ENCODE results near the gene BTN2A1.

BTN2A1 gene

DNA sequence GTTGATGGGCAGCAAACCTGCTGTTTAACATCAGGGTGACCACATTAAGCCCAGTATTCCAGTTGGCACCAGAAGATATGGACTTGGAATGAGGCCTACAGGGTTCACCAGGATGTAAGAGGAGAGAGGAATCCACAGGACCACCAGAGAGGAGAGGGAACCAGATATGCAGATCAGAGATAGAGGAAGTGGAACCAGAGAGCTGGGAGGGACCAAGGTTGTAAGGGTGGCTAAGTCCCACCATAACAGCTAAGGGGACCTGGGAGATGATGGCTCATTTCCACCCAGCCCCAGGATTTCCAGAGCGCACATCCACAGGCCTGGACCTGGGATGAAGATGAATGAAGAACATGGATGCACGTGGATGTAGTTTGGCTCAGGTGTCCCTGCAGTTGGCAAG, 11.1 kb downstream of the BTN2A1 start:
- no peak for DNase-seq (ENCODE audit: low spot score)

- no peak for DNase-seq (ENCODE audit: low spot score)
Observed at GRCh38 chr6:26470643-26471042, 12.9 kb downstream of the BTN2A1 start.

GRCh38 chr6:26471970-26472369, 14.2 kb downstream of the BTN2A1 start:
- no peak for DNase-seq (ENCODE audit: low spot score)

- no peak for DNase-seq (ENCODE audit: low spot score)
Observed at GRCh38 chr6:26472549-26473290, 15.0 kb downstream of the BTN2A1 start.

- no peak for DNase-seq (ENCODE audit: low spot score)
Observed at GRCh38 chr6:26473429-26473757, 15.6 kb downstream of the BTN2A1 start.

DNA sequence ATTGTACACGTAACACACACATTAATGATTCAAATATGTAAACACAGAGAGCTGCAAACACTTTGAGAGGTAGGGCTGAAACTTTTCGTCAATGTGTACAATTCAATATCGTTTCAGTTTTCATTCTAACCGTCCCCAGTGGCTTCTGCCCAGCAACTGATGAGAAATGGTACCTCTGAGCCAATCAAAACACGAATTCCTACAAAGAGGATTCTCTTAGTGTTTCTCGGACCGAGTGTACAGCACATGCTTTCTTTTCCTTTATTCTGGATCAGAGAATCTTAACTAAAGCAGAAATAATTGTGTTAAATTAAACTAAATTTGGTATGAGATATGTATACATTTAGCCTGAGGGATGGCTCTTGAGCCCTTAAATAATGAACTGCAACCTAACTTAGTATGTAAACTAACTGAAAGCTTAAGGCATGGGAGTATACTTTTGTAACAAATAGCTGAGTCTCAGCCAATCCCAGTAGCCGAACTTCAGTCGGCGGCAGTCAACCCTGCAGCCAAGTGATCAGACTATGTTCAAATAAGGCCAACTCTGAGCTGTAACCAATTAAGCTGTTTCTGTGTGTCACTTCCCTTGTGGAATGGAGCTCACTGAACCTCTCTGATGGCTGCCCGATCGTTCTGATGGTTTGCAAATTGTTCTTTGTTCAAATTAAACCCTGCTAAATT, 16.1 kb downstream of the BTN2A1 start:
- DNase-seq (ENCODE audit: low spot score): peak; percentile 74

DNA sequence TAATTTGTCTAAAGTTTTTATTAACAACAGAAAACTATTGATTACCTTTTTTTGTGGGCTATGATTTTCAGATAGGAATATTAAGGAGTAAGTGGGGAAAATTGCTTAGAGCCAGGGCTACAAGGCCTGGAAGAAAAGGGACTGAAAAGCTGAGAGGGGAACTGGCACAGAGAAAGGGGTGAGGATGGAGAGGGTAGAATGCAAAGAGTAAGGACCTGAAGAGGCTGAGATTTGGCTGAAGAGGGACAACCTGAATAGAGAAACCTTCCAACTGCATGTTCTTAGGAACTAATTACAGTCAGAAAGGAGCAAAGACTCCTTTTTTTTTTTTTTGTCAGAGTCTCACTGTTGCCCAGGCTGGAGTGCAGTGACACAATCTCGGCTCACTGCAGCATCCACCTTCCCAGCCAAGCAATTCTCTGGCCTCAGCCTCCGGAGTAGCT, 16.7 kb downstream of the BTN2A1 start:
- no peak for DNase-seq (ENCODE audit: low spot score)

GRCh38 chr6:26475823-26476729, 18.3 kb downstream of the BTN2A1 start:
- DNase-seq (ENCODE audit: low spot score): no peak

- no peak for DNase-seq (ENCODE audit: low spot score)
Observed at GRCh38 chr6:26476896-26477295, 19.1 kb downstream of the BTN2A1 start.

DNA sequence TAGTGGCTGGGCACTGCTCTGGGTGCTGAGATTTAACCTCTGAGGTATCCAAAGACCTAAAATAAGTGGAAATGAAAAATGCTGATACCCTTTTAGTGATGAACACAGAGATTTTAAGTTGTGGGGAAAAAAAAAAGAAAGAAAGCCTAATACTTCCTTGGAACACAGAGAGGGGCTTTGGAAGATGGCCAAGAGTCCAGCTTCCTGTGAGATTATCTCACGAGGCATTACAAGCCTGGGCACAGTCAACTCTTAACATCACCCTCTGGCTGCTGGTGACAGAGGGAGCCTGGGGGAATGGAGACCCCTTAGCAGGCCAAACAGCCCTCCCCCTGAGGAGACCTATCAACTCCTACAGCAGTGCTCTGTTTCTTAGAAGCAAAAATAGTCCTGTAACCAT, 19.7 kb downstream of the BTN2A1 start:
- no peak for DNase-seq (ENCODE audit: low spot score)

- no peak for DNase-seq (ENCODE audit: low spot score)
Observed at GRCh38 chr6:26478100-26478984, 20.6 kb downstream of the BTN2A1 start.

- DNase-seq (ENCODE audit: low spot score): no peak
Observed at GRCh38 chr6:26478985-26479278, 21.2 kb downstream of the BTN2A1 start.

GRCh38 chr6:26482338-26482737, 24.6 kb downstream of the BTN2A1 start:
- no peak for DNase-seq (ENCODE audit: low spot score)

GRCh38 chr6:26483727-26484126, 26.0 kb downstream of the BTN2A1 start:
- no peak for DNase-seq (ENCODE audit: low spot score)

- no peak for DNase-seq (ENCODE audit: low spot score)
Observed at GRCh38 chr6:26484161-26484560, 26.4 kb downstream of the BTN2A1 start.

DNA sequence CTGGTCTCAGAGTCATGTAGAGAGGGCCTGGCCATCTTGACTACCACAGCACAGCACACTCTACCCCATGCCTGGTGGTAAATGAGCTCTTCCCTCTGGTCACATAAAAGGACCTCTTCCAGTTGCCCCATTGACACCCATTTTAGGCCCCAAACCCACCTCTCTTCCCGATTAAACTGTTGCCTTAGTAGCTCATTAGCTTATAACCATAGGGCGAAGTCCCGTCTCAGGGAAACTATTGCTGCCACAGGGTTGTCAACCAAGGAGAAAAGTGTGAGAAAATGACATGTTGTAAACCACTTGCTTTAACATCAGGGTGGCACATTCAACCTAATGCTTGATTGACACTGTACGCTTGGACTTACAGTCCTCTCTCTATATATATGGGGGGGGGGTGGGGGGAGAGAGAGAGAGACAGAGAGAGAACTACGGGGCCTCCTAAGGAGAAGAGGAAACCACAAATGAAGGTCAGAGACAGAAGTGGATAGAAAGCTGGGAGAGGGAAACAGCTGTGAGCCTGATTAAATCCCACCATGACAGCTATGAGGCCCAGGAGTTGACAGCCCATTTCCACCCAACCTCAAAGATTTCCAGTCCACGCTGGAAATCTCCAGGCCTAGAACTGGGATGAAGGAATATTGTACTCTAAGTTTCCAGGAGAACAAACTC, 27.5 kb downstream of the BTN2A1 start:
- DNase-seq (ENCODE audit: low spot score): no peak

DNA sequence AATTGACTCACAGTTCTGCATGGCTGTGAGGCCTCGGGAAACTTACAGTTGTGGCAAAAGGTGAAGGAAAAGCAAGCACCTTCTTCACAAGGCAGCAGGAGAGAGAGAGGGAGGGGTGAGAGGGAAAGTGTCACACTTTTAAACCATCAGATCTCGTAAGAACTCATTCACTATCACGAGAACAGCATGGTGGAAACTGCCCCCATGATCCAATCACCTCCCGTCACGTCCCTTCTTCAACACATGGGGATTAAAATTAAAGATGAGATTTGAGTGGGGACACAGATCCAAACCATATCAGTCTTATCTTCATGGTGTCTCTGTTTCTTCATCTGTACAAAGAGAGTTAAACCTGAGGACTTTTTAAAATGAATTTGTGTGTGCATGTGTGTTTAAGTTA, 28.6 kb downstream of the BTN2A1 start:
- no peak for DNase-seq (ENCODE audit: low spot score)

DNA sequence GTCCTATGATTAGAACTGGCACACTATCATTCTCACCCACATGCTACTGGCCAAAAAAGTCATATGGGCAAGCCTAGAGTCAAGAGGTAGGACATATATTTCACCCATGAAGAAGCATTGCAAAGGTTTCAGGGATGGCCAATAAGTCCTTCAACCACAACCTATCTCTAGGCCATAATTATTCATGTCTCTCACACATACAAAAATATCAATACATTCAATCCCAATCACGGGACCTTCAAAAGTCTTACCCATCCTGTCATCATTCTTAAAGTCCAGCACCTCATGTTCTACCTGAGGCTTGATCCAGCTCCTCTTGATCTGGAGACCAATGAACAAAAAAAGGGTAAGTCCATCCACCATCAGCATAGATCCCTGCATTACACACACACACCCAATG, 29.7 kb downstream of the BTN2A1 start:
- DNase-seq (ENCODE audit: low spot score): no peak

- DNase-seq (ENCODE audit: low spot score): no peak
Observed at GRCh38 chr6:26489996-26490964, 32.5 kb downstream of the BTN2A1 start.

- DNase-seq (ENCODE audit: low spot score): no peak
Observed at GRCh38 chr6:26491604-26492003, 33.8 kb downstream of the BTN2A1 start.
